ENCODE data around the gene FAM107A. TPM values are rescaled to one million over a fixed set of nuclear protein-coding genes. Genes with fewer than 3 reads are reported as not detected.

The FAM107A gene
- total RNA-seq, 1 experiment from 2014 or later: not detected

GRCh38 chr3:58521917-58522631, 55.1 kb downstream of the FAM107A start:
- Mint-ChIP-seq H3K27me3 (ENCODE audit: insufficient read depth, unreplicated experiment) (no peaks in the 10 kb centered on the region), H3K4me3 (ENCODE audit: unreplicated experiment) (no peak overlapping the region), H3K4me1 (ENCODE audit: insufficient read depth, unreplicated experiment) (peaks cover 20% of the 10 kb centered on the region), H3K36me3 (ENCODE audit: insufficient read depth, unreplicated experiment) (no peaks in the 10 kb centered on the region), H3K9me3 (ENCODE audit: unreplicated experiment) (no peaks in the 10 kb centered on the region), H3K27ac (ENCODE audit: low read depth, unreplicated experiment) (no peak overlapping the region)
- ChIA-PET CTCF (interaction anchor here (0.5 to 1.6 kb wide), 6 partner anchors 9 to 106 kb away, joined by 3 to 6 read pairs (median 4); no protein-coding TSS in a partner anchor), POLR2A (interaction anchor here (1.6 kb wide), 1 partner anchor 27 kb away, joined by 3 read pairs; no protein-coding TSS in a partner anchor)
- no TSS peak for BruUV-seq (replicated peaks)
- DNase-seq (ENCODE audit: unreplicated experiment): no peak
- TF ChIP-seq CTCF (IDR thresholded peaks at IDR 0.05; ENCODE audit: unreplicated experiment): no peak
- intact Hi-C loops (cut with micrococcal nuclease): no loop called here

- TF ChIP-seq CTCF (IDR thresholded peaks at IDR 0.05; ENCODE audit: unreplicated experiment): no peak
- no peaks in the 10 kb centered on the region for H3K36me3 Mint-ChIP-seq (ENCODE audit: insufficient read depth, unreplicated experiment)
- no peak overlapping the region for H3K27ac Mint-ChIP-seq (ENCODE audit: low read depth, unreplicated experiment)
- BruUV-seq (replicated peaks): no TSS peak
- ChIA-PET CTCF (interaction anchor here (1.6 kb wide), 1 partner anchor 10 kb away, joined by 6 read pairs; no protein-coding TSS in a partner anchor), POLR2A (no interaction called here)
- no peak for DNase-seq (ENCODE audit: unreplicated experiment)
- intact Hi-C loops (cut with micrococcal nuclease): no loop called here
- no peaks in the 10 kb centered on the region for H3K9me3 Mint-ChIP-seq (ENCODE audit: unreplicated experiment)
- peaks cover 12% of the 10 kb centered on the region for H3K4me1 Mint-ChIP-seq (ENCODE audit: insufficient read depth, unreplicated experiment)
- H3K4me3 Mint-ChIP-seq (ENCODE audit: unreplicated experiment): no peak overlapping the region
- no peaks in the 10 kb centered on the region for H3K27me3 Mint-ChIP-seq (ENCODE audit: insufficient read depth, unreplicated experiment)
These were observed 55.9 kb downstream of the FAM107A start for GRCh38 chr3:58521336-58521670.

- H3K27me3 Mint-ChIP-seq (ENCODE audit: insufficient read depth, unreplicated experiment): no peaks in the 10 kb centered on the region
- TF ChIP-seq CTCF (IDR thresholded peaks at IDR 0.05; ENCODE audit: unreplicated experiment): no peak
- H3K4me3 Mint-ChIP-seq (ENCODE audit: unreplicated experiment): no peak overlapping the region
- intact Hi-C loops (cut with micrococcal nuclease): no loop called here
- no TSS peak for BruUV-seq (replicated peaks)
- no peak overlapping the region for H3K27ac Mint-ChIP-seq (ENCODE audit: low read depth, unreplicated experiment)
- ChIA-PET POLR2A (interaction anchor here (0.7 kb wide), 1 partner anchor 16 kb away, joined by 3 read pairs; no protein-coding TSS in a partner anchor), CTCF (interaction anchor here (0.7 kb wide), 1 partner anchor 56 kb away, joined by 3 read pairs; no protein-coding TSS in a partner anchor)
- peaks cover 6% of the 10 kb centered on the region for H3K4me1 Mint-ChIP-seq (ENCODE audit: insufficient read depth, unreplicated experiment)
- no peaks in the 10 kb centered on the region for H3K36me3 Mint-ChIP-seq (ENCODE audit: insufficient read depth, unreplicated experiment)
- no peaks in the 10 kb centered on the region for H3K9me3 Mint-ChIP-seq (ENCODE audit: unreplicated experiment)
- DNase-seq (ENCODE audit: unreplicated experiment): no peak
These were observed 56.5 kb downstream of the FAM107A start for GRCh38 chr3:58520403-58521335.
